Measurements from ENCODE around the gene WIPI1. TPM values are rescaled to one million over a fixed set of nuclear protein-coding genes. Genes with fewer than 3 reads are reported as not detected.

The WIPI1 gene
- total and polyA plus RNA-seq, 10 of the 15 experiments (the other 5 are each of a cell fraction or from before 2014, with no cell fraction given) = 6.5 to 44.5 (median 26.2) TPM

DNA sequence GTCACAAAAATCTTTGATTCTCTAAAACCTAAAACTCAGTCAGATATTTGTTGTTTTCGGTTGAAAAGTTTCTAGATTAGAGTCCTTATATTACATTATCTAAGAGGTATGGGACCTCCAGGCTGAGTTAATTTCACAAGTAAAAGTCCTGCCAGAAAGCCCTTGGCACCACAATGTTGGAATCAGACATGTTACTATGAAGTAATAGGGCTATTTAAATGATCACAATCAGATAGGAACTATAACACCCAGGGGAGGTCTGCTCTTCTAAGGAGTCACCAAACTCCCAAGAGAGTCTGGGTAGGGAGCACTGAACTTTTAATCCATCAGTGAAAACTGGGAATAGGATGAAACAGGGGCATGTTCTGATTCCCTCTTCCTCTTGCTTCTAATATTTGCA, 54.2 kb downstream of the WIPI1 start (continued):
- no peak for TF ChIP-seq ASH2L (IDR thresholded peaks at IDR 0.05; ENCODE audit: borderline replicate concordance, low read depth)
- no peak for TF ChIP-seq GABPA (IDR thresholded peaks at IDR 0.05; ENCODE audit: low read depth)
- TF ChIP-seq, protein P1, sequence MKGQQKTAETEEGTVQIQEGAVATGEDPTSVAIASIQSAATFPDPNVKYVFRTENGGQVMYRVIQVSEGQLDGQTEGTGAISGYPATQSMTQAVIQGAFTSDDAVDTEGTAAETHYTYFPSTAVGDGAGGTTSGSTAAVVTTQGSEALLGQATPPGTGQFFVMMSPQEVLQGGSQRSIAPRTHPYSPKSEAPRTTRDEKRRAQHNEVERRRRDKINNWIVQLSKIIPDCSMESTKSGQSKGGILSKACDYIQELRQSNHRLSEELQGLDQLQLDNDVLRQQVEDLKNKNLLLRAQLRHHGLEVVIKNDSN (IDR thresholded peaks at IDR 0.05; ENCODE audit: borderline replicate concordance, extremely low read length, insufficient read depth, low read depth, low read length) = no peak
- TF ChIP-seq NBN (IDR thresholded peaks at IDR 0.05) = no peak
- TF ChIP-seq ATF7 (IDR thresholded peaks at IDR 0.05; ENCODE audit: low read depth) = no peak
- TF ChIP-seq DPF2 (IDR thresholded peaks at IDR 0.05) = no peak
- TF ChIP-seq, protein P2, sequence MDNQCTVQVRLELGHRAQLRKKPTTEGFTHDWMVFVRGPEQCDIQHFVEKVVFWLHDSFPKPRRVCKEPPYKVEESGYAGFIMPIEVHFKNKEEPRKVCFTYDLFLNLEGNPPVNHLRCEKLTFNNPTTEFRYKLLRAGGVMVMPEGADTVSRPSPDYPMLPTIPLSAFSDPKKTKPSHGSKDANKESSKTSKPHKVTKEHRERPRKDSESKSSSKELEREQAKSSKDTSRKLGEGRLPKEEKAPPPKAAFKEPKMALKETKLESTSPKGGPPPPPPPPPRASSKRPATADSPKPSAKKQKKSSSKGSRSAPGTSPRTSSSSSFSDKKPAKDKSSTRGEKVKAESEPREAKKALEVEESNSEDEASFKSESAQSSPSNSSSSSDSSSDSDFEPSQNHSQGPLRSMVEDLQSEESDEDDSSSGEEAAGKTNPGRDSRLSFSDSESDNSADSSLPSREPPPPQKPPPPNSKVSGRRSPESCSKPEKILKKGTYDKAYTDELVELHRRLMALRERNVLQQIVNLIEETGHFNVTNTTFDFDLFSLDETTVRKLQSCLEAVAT (IDR thresholded peaks at IDR 0.05) = no peak

DNA sequence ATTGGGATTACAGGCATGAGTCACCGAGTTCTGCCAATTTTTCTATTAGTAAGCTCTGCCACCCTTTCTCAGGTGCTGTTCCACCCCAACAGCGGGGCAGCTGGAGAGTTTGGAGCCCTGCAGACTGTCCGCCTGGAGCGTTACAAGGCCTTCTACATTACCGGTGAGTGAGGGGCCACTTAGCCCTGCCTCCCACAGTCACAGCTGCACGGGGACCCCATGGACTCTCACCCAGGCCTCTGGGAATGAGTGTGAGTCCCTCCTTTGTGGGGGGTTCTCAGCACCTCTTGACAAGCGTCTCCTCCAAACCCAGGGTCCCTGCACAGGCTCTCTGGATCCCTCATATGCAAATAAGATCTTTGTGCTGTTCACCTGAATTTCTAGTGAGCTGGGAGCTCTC, 56.0 kb downstream of the WIPI1 start:
- ChIA-PET CTCF (interaction anchor here (1.0 to 2.8 kb wide), 4 partner anchors 31 to 229 kb away, joined by 3 to 7 read pairs (median 5); no protein-coding TSS in a partner anchor), RAD21 (ENCODE audit: unreplicated experiment) (no interaction called here), POLR2A (interaction anchor here (0.6 kb wide), 1 partner anchor 448 kb away, joined by 8 read pairs; no protein-coding TSS in a partner anchor), SMC1A (ENCODE audit: uncharacterized antibody, unreplicated experiment) (interaction anchor here (2.2 kb wide), 1 partner anchor 137 kb away, joined by 9 read pairs; no protein-coding TSS in a partner anchor)
- no peak overlapping the region for H3K27ac ChIP-seq (ENCODE audit: control insufficient read depth, insufficient read depth)
- BruUV-seq (replicated peaks) = no TSS peak
- ATAC-seq (no peak), FAIRE-seq (no peak), DNase-seq (ENCODE audit: low read depth, low spot score) (no peak)
- H3K4me1 ChIP-seq (ENCODE audit: control insufficient read depth, insufficient read depth, low read length) = peaks cover 6% of the 10 kb centered on the region
- no peaks in the 10 kb centered on the region for H4K20me1 ChIP-seq (ENCODE audit: control insufficient read depth, insufficient read depth)
- no peaks in the 10 kb centered on the region; the same call in 2 of the 3 replicates for H3K9me3 ChIP-seq (replicated peaks; ENCODE audit: control insufficient read depth, insufficient read depth, low read length)
- no peaks in the 10 kb centered on the region for H3K27me3 ChIP-seq (replicated peaks in 1 of 2; ENCODE audit: control insufficient read depth in 2 of 2, insufficient read depth in 2 of 2, low read length in 1 of 2)
- TF ChIP-seq, protein P3, sequence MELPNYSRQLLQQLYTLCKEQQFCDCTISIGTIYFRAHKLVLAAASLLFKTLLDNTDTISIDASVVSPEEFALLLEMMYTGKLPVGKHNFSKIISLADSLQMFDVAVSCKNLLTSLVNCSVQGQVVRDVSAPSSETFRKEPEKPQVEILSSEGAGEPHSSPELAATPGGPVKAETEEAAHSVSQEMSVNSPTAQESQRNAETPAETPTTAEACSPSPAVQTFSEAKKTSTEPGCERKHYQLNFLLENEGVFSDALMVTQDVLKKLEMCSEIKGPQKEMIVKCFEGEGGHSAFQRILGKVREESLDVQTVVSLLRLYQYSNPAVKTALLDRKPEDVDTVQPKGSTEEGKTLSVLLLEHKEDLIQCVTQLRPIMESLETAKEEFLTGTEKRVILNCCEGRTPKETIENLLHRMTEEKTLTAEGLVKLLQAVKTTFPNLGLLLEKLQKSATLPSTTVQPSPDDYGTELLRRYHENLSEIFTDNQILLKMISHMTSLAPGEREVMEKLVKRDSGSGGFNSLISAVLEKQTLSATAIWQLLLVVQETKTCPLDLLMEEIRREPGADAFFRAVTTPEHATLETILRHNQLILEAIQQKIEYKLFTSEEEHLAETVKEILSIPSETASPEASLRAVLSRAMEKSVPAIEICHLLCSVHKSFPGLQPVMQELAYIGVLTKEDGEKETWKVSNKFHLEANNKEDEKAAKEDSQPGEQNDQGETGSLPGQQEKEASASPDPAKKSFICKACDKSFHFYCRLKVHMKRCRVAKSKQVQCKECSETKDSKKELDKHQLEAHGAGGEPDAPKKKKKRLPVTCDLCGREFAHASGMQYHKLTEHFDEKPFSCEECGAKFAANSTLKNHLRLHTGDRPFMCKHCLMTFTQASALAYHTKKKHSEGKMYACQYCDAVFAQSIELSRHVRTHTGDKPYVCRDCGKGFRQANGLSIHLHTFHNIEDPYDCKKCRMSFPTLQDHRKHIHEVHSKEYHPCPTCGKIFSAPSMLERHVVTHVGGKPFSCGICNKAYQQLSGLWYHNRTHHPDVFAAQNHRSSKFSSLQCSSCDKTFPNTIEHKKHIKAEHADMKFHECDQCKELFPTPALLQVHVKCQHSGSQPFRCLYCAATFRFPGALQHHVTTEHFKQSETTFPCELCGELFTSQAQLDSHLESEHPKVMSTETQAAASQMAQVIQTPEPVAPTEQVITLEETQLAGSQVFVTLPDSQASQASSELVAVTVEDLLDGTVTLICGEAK (IDR thresholded peaks at IDR 0.05; ENCODE audit: borderline replicate concordance) = no peak
- TF ChIP-seq, protein P1 (IDR thresholded peaks at IDR 0.05; ENCODE audit: borderline replicate concordance, extremely low read length, insufficient read depth, low read depth, low read length) = no peak
- no peak overlapping the region for H3K4me2 ChIP-seq (ENCODE audit: control insufficient read depth, insufficient read depth)
- no peak overlapping the region for H3K9ac ChIP-seq (ENCODE audit: control insufficient read depth, insufficient read depth, low read length)
- no peak overlapping the region for H2AFZ ChIP-seq (ENCODE audit: control insufficient read depth, low read depth, low read length)
- H3K4me3 ChIP-seq = no peak overlapping the region
- in situ Hi-C loops (cut with MboI) (no loop called here), intact Hi-C loops (cut with micrococcal nuclease; ENCODE audit: unreplicated experiment) (no loop called here)
- H3K36me3 ChIP-seq (ENCODE audit: control insufficient read depth in 2 of 2, insufficient read depth in 2 of 2, low read length in 1 of 2) = no peaks in the 10 kb centered on the region
- no peaks in the 10 kb centered on the region for H3K79me2 ChIP-seq (ENCODE audit: control insufficient read depth, insufficient read depth, low read length)
- WGBS (ENCODE audit: insufficient coverage, insufficient replicate concordance, low lambda C conversion rate, missing lambda C conversion rate) = 72% methylated on average over 7 of the region's 7 CpGs
